PFSK-1 (cell line): Measurements from ENCODE around the gene LILRB1.

Source experiments
- SIN3A ChIP-seq: IDR thresholded peaks from 2 replicates; pipeline ENCODE4 v1.6.1; 2012; ENCODE audit warnings: mild to moderate bottlenecking, low read length, moderate library complexity, borderline replicate concordance; ENCODE audit not compliant: insufficient read depth
- TAF1 ChIP-seq: IDR thresholded peaks from 2 replicates; pipeline ENCODE4 v1.6.1; 2012; ENCODE audit warnings: low read length, control low read depth, borderline replicate concordance; ENCODE audit not compliant: insufficient read depth

GRCh38 chr19:54607785-54608150 is 22.5 kb upstream of the LILRB1 start:
- TF ChIP-seq TAF1 (no peak), SIN3A (no peak)
